AG20443 (cell line): ENCODE results near the gene GPR156.

Experiments
- DNase-seq: peaks from one replicate; pipeline ENCODE4 v3.0.0; 2012; ENCODE audit warnings: low spot score, mixed read lengths

GPR156 gene

GRCh38 chr3:120119846-120120510, 165.0 kb downstream of the GPR156 start:
- DNase-seq: peak; percentile 20
